B cell (primary cell): ENCODE results near the gene PPM1M. TPM values are rescaled to one million over a fixed set of nuclear protein-coding genes. Genes with fewer than 3 reads are reported as not detected.

Source experiments
- ATAC-seq: fragments of 200-7000 bp; cut with Tn5 transposase; one replicate; pipeline ENCODE4 v1.10.0; 2021; ENCODE audit warnings: low read depth, mild to moderate bottlenecking, moderate number of reproducible peaks, moderate library complexity
- CTCF ChIA-PET: fragments of 350-600 bp; sonication (Branson Sonifier 250); formaldehyde crosslinking; loops from one replicate; lab custom pipeline; 2021; ENCODE audit warnings: antibody characterized with exemption, inconsistent platforms; lab: Charles Lee
- POLR2A ChIA-PET: fragments of 350-600 bp; sonication (Branson Sonifier 250); formaldehyde crosslinking; loops from one replicate; lab custom pipeline; 2021; ENCODE audit warnings: antibody characterized with exemption; lab: Charles Lee
- DNase-seq: peaks from one replicate; pipeline ENCODE4 v3.0.0; 2013
- H2AFZ ChIP-seq: 2 replicates; pipeline ENCODE4 v1.6.1; 2012; ENCODE audit warnings: mild to moderate bottlenecking, low read depth, low read length; ENCODE audit not compliant: insufficient read depth, poor library complexity, severe bottlenecking
- H3K27ac ChIP-seq, 2 donors: 1 replicate in 1 of 2; 2 replicates in 1 of 2; pipeline ENCODE4 v1.5.1; 2012 to 2013; ENCODE audit warnings: low read length in 2 of 2, mild to moderate bottlenecking in 2 of 2, moderate library complexity in 1 of 2
- H3K27me3 ChIP-seq, 4 experiments: fragments of 200-600 bp in 1 of 4; sonication (generic) in 1 of 4; replicated peaks in 1 of 4; 1 replicate in 2 of 4; 2 replicates in 2 of 4; pipeline versions ENCODE4 v1.6.1 to v1.7.0; 2013 to 2016; ENCODE audit warnings: low read length in 3 of 4, mild to moderate bottlenecking in 2 of 4, mixed read lengths in 1 of 4, moderate library complexity in 1 of 4; ENCODE audit not compliant: insufficient read depth in 4 of 4, control insufficient read depth in 3 of 4; ENCODE audit errors: control extremely low read depth in 1 of 4
- H3K36me3 ChIP-seq, 2 experiments: replicated peaks in 1 of 2; 1 replicate in 1 of 2; 2 replicates in 1 of 2; pipeline versions ENCODE4 v1.6.1 to v1.7.1; 2013; ENCODE audit warnings: low read length in 1 of 2; ENCODE audit not compliant: insufficient read depth in 2 of 2, control insufficient read depth in 1 of 2; ENCODE audit errors: control extremely low read depth in 1 of 2, extremely low read depth in 1 of 2
- H3K4me1 ChIP-seq, 2 donors: fragments of 200-600 bp in 1 of 2; sonication (generic) in 1 of 2; 1 replicate in 1 of 2; 2 replicates in 1 of 2; pipeline versions ENCODE4 v1.5.1 to v1.6.1; 2013 to 2017; ENCODE audit warnings: low read length in 2 of 2; ENCODE audit not compliant: control insufficient read depth in 2 of 2, insufficient read depth in 2 of 2
- H3K4me2 ChIP-seq: replicated peaks from 2 replicates; pipeline ENCODE3; 2012; ENCODE audit warnings: mild to moderate bottlenecking, low read depth, low read length; ENCODE audit not compliant: poor library complexity, severe bottlenecking
- H3K4me3 ChIP-seq, 5 experiments: fragments of 200-600 bp in 1 of 5; sonication (generic) in 1 of 5; 1 replicate in 3 of 5; 2 replicates in 2 of 5; pipeline versions ENCODE4 v1.5.1 to v1.7.0; 2011 to 2016; ENCODE audit warnings: low read length in 4 of 5, mild to moderate bottlenecking in 4 of 5, low read depth in 2 of 5, control low read depth in 1 of 5, moderate library complexity in 1 of 5; ENCODE audit not compliant: insufficient read depth in 1 of 5; ENCODE audit errors: control extremely low read depth in 1 of 5, extremely low read depth in 1 of 5
- H3K79me2 ChIP-seq: fragments of 200-600 bp; sonication (generic); one replicate; pipeline ENCODE4 v1.6.0; 2016; ENCODE audit warnings: low read length; ENCODE audit not compliant: control insufficient read depth, insufficient read depth
- H3K9ac ChIP-seq: fragments of 200-600 bp; sonication (generic); 2 replicates; pipeline ENCODE4 v1.6.1; 2017; ENCODE audit warnings: mild to moderate bottlenecking, low read length, moderate library complexity
- H3K9me3 ChIP-seq, 3 donors: one replicate each; pipeline versions ENCODE4 v1.6.1 to v1.7.1; 2013; ENCODE audit warnings: low read length in 2 of 3; ENCODE audit not compliant: control insufficient read depth in 2 of 3, insufficient read depth in 1 of 3; ENCODE audit errors: control extremely low read depth in 1 of 3
- H4K20me1 ChIP-seq: 2 replicates; pipeline ENCODE4 v1.6.0; 2012; ENCODE audit warnings: mild to moderate bottlenecking, low read length; ENCODE audit not compliant: insufficient read depth, control insufficient read depth, poor library complexity, severe bottlenecking
- H3K27ac Mint-ChIP-seq: one replicate; pipeline ENCODE4 v1.8.0; 2021; ENCODE audit warnings: mixed read lengths
- H3K27me3 Mint-ChIP-seq: one replicate; pipeline ENCODE4 v1.8.0; 2021; ENCODE audit warnings: mixed read lengths
- H3K4me1 Mint-ChIP-seq: one replicate; pipeline ENCODE4 v1.8.0; 2021; ENCODE audit warnings: mixed read lengths
- H3K4me3 Mint-ChIP-seq: one replicate; pipeline ENCODE4 v1.8.0; 2021; ENCODE audit warnings: mixed read lengths
- H3K9me3 Mint-ChIP-seq: one replicate; pipeline ENCODE4 v1.8.0; 2022; ENCODE audit warnings: mixed read lengths; ENCODE audit not compliant: insufficient read depth
- CTCF ChIP-seq: fragments of 200-600 bp; IDR thresholded peaks from one replicate; pipeline ENCODE4 v1.8.0; 2022; ENCODE audit warnings: antibody characterized with exemption, mild to moderate bottlenecking
- EZH2 ChIP-seq: IDR thresholded peaks from 2 replicates; pipeline ENCODE4 v1.6.1; 2012; ENCODE audit warnings: borderline replicate concordance, low read depth, mild to moderate bottlenecking, moderate library complexity, low read length; ENCODE audit not compliant: insufficient read depth, poor library complexity, severe bottlenecking
- whole genome bisulfite sequencing: methylation state at CpG from one replicate; pipeline ENCODE4 v1.1.5; 2013; ENCODE audit warnings: missing lambda C conversion rate; ENCODE audit not compliant: insufficient coverage; 5-methylcytosine and 5-hydroxymethylcytosine counted together
- intact Hi-C: fragments of 100-400 bp; cut with micrococcal nuclease; formaldehyde crosslinking; loops from one replicate; pipeline ENCODE4 v1.10.0; 2022
- polyA plus RNA-seq: library from polyadenylated mRNA; depleted of rRNA; stranded (reverse); fragments of >200 nt; gene quantifications from 2 replicates; pipeline ENCODE4 v1.2.3, GENCODE V29; 2012
- total RNA-seq, 2 donors: library from RNA; stranded (reverse); fragments of 120-200 nt in 1 of 2; gene quantifications; 1 replicate in 1 of 2; 2 replicates in 1 of 2; pipeline versions ENCODE4 v1.2.3 to v1.2.4, GENCODE V29; 2013 to 2022

Gene PPM1M
- total and polyA plus RNA-seq, 2 donors (not counting 1 experiment from before 2014, with no cell fraction given) = 45.0 to 65.2 TPM

GRCh38 chr3:52210037-52210436, 35.5 kb upstream of the PPM1M start:
- Histone ChIP-seq H3K4me1 (no peaks in the 10 kb centered on the region), H4K20me1 (no peaks in the 10 kb centered on the region), H3K36me3 (peaks cover 3 to 84% of the 10 kb centered on the region in 2 experiments), H3K4me2 (no peak overlapping the region), H3K27me3 (no peaks in the 10 kb centered on the region), H3K27ac (no peak overlapping the region), H3K4me3 (no peak overlapping the region), H3K9ac (no peak overlapping the region), H3K9me3 (no peaks in the 10 kb centered on the region), H2AFZ (no peak overlapping the region), H3K79me2 (no peaks in the 10 kb centered on the region)
- POLR2A ChIA-PET = interaction anchor here (0.6 kb wide), 1 partner anchor 9 kb away, joined by 12 read pairs; no protein-coding TSS in a partner anchor
- CTCF ChIA-PET = interaction anchor here (1.6 to 5.3 kb wide), 2 partner anchors 11 to 14 kb away, joined by 3 to 36 read pairs; no protein-coding TSS in a partner anchor
- intact Hi-C loops = no loop called here
- Mint-ChIP-seq H3K4me1 (no peaks in the 10 kb centered on the region), H3K9me3 (no peaks in the 10 kb centered on the region), H3K27me3 (no peaks in the 10 kb centered on the region), H3K4me3 (no peak overlapping the region), H3K27ac (no peak overlapping the region)
- no peak for DNase-seq
- no peak for ATAC-seq
- TF ChIP-seq CTCF (no peak), EZH2 (no peak)

GRCh38 chr3:52210550-52211046, 35.0 kb upstream of the PPM1M start:
- H3K4me1 ChIP-seq = no peaks in the 10 kb centered on the region
- no peaks in the 10 kb centered on the region for H4K20me1 ChIP-seq
- no peak overlapping the region for H3K27ac ChIP-seq
- H3K79me2 ChIP-seq = no peaks in the 10 kb centered on the region
- intact Hi-C loops = no loop called here
- peaks cover 0 to 85% of the 10 kb centered on the region in 2 experiments for H3K36me3 ChIP-seq
- H3K4me3 ChIP-seq = no peak overlapping the region
- H3K27me3 ChIP-seq = no peaks in the 10 kb centered on the region
- no peak overlapping the region for H3K4me2 ChIP-seq
- ATAC-seq = no peak
- H3K4me3 Mint-ChIP-seq = no peak overlapping the region
- H3K4me1 Mint-ChIP-seq = no peaks in the 10 kb centered on the region
- no peaks in the 10 kb centered on the region for H3K9me3 ChIP-seq
- TF ChIP-seq EZH2 (no peak), CTCF (no peak)
- no peak overlapping the region for H3K27ac Mint-ChIP-seq
- no peak for DNase-seq
- H3K9ac ChIP-seq = no peak overlapping the region
- H3K27me3 Mint-ChIP-seq = no peaks in the 10 kb centered on the region
- POLR2A ChIA-PET = interaction anchor here (0.6 kb wide), 1 partner anchor 9 kb away, joined by 12 read pairs; no protein-coding TSS in a partner anchor
- H2AFZ ChIP-seq = no peak overlapping the region
- no peaks in the 10 kb centered on the region for H3K9me3 Mint-ChIP-seq
- CTCF ChIA-PET = interaction anchor here (1.6 to 5.3 kb wide), 2 partner anchors 10 to 15 kb away, joined by 3 to 36 read pairs; no protein-coding TSS in a partner anchor
- WGBS = 90% methylated on average over 1 of the region's 6 CpGs
